Measurements from ENCODE around the gene OR6J1.
"Not testable (repeated sequence)": the region's sequence is repeated elsewhere in the genome, so short reads cannot be mapped to it uniquely, and the experiment has no call there.

OR6J1 gene

DNA sequence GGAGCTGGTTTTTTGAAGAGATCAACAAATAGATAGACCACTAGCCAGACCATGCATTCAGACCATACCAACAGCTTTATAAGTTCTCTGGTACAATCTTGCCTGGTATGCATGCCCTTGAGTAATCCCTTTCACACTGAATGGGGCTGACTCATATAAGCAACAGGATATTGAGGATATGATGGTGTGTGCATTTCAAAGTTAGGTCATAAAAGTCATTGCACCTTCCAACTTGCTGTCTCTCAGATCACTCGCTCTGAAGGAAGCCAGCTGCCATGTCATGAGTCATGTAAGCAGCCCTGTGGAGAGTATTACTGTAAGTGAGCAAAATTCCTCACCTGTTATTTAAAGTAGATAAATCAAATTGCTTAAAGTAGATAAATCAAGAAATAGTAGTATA lies 45.0 kb upstream of the OR6J1 start (continued):
- TF ChIP-seq, protein P1, sequence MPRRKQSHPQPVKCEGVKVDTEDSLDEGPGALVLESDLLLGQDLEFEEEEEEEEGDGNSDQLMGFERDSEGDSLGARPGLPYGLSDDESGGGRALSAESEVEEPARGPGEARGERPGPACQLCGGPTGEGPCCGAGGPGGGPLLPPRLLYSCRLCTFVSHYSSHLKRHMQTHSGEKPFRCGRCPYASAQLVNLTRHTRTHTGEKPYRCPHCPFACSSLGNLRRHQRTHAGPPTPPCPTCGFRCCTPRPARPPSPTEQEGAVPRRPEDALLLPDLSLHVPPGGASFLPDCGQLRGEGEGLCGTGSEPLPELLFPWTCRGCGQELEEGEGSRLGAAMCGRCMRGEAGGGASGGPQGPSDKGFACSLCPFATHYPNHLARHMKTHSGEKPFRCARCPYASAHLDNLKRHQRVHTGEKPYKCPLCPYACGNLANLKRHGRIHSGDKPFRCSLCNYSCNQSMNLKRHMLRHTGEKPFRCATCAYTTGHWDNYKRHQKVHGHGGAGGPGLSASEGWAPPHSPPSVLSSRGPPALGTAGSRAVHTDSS (tag by site-specific recombination; IDR thresholded peaks at IDR 0.05) = no peak
- TF ChIP-seq ZBTB17 (tag by site-specific recombination; IDR thresholded peaks at IDR 0.05) = peak; percentile 46
- TF ChIP-seq, protein P2, sequence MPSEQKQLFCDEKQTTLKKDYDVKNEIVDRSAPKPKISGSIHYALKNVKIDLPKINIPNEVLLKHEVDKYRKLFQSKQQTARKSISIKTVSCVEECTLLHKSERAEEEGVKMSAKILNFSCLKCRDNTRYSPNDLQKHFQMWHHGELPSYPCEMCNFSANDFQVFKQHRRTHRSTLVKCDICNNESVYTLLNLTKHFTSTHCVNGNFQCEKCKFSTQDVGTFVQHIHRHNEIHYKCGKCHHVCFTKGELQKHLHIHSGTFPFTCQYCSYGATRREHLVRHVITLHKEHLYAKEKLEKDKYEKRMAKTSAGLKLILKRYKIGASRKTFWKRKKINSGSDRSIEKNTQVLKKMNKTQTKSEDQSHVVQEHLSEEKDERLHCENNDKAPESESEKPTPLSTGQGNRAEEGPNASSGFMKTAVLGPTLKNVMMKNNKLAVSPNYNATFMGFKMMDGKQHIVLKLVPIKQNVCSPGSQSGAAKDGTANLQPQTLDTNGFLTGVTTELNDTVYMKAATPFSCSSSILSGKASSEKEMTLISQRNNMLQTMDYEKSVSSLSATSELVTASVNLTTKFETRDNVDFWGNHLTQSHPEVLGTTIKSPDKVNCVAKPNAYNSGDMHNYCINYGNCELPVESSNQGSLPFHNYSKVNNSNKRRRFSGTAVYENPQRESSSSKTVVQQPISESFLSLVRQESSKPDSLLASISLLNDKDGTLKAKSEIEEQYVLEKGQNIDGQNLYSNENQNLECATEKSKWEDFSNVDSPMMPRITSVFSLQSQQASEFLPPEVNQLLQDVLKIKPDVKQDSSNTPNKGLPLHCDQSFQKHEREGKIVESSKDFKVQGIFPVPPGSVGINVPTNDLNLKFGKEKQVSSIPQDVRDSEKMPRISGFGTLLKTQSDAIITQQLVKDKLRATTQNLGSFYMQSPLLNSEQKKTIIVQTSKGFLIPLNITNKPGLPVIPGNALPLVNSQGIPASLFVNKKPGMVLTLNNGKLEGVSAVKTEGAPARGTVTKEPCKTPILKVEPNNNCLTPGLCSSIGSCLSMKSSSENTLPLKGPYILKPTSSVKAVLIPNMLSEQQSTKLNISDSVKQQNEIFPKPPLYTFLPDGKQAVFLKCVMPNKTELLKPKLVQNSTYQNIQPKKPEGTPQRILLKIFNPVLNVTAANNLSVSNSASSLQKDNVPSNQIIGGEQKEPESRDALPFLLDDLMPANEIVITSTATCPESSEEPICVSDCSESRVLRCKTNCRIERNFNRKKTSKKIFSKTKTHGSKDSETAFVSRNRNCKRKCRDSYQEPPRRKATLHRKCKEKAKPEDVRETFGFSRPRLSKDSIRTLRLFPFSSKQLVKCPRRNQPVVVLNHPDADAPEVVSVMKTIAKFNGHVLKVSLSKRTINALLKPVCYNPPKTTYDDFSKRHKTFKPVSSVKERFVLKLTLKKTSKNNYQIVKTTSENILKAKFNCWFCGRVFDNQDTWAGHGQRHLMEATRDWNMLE (tag by site-specific recombination; conservative IDR thresholded peaks at IDR 0.05; ENCODE audit: low read depth) = peak; percentile 48; the same call in 1 of the 2 replicates
- no peak for TF ChIP-seq ZNF366 (tag by site-specific recombination; conservative IDR thresholded peaks at IDR 0.05)
- no peak for TF ChIP-seq SCRT1 (tag by site-specific recombination; IDR thresholded peaks at IDR 0.05; ENCODE audit: borderline replicate concordance)
- peak; percentile 63 for TF ChIP-seq SETDB1 (IDR thresholded peaks at IDR 0.05; ENCODE audit: insufficient read length, low read length)
- no peak for TF ChIP-seq ZNF654 (tag by site-specific recombination; IDR thresholded peaks at IDR 0.05; ENCODE audit: low read depth)
- TF ChIP-seq ZBTB48 (tag by site-specific recombination; IDR thresholded peaks at IDR 0.05) = no peak
- TF ChIP-seq ZNF600 (tag by site-specific recombination; IDR thresholded peaks at IDR 0.05) = peak; percentile 76
- peak; percentile 96 for TF ChIP-seq ZNF350 (tag by site-specific recombination; IDR thresholded peaks at IDR 0.05)
- TF ChIP-seq KLF8 (tag by site-specific recombination; IDR thresholded peaks at IDR 0.05) = peak; percentile 20; the same call in 1 of the 2 replicates
- TF ChIP-seq ZNF555 (tag by site-specific recombination; conservative IDR thresholded peaks at IDR 0.05) = no peak
- no peak for TF ChIP-seq ZBTB6 (tag by site-specific recombination; IDR thresholded peaks at IDR 0.05)
- TF ChIP-seq ZNF639 (tag by site-specific recombination; IDR thresholded peaks at IDR 0.05) = peak; percentile 33; the same call in 1 of the 2 replicates
- TF ChIP-seq ZXDB (tag by site-specific recombination; IDR thresholded peaks at IDR 0.05) = no peak
- no peak for TF ChIP-seq ZNF221 (tag by site-specific recombination; IDR thresholded peaks at IDR 0.05; ENCODE audit: borderline replicate concordance)
- peak; percentile 79 for TF ChIP-seq ZNF629 (tag by site-specific recombination; IDR thresholded peaks at IDR 0.05)
- TF ChIP-seq SP7 (tag by site-specific recombination; IDR thresholded peaks at IDR 0.05) = peak; percentile 77

DNA sequence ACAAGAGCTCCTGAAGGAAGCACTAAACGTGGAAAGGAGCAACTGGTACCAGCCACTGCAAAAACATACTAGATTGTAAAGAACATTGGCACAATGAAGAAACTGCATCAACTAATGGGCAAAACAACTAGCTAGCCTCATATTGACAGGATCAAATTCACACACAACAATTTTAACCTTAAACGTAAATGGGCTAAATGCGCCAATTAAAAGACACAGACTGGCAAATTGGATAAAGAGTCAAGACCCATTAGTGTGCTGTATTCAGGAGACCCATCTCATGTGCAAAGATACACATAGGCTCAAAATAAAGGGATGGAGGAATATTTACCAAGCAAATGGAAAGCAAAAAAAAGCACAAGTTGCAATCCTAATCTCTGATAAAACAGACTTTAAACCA lies 43.8 kb upstream of the OR6J1 start:
- H3K4me1 ChIP-seq (ENCODE audit: control insufficient read depth, insufficient read depth, low read length); H3K4me3 ChIP-seq (ENCODE audit: low read depth, low read length); H3K9me3 ChIP-seq (ENCODE audit: control insufficient read depth, insufficient read depth, low read depth, low read length); CTCF ChIA-PET; POLR2A ChIA-PET; H3K27ac ChIP-seq (ENCODE audit: extremely low read depth, low read depth, low read length); H3K36me3 ChIP-seq (ENCODE audit: control insufficient read depth in 2 of 2, insufficient read depth in 1 of 2, low read length in 2 of 2): not testable (repeated sequence)
- peak; percentile 89 for TF ChIP-seq ZNF529 (tag by site-specific recombination; IDR thresholded peaks at IDR 0.05; ENCODE audit: insufficient replicate concordance)
